HepG2 (cell line): ENCODE results near the gene PSKH1. TPM values are rescaled to one million over a fixed set of nuclear protein-coding genes. Genes with fewer than 3 reads are reported as not detected.

Experiments used
- ATF7-NPFF ChIP-seq: sonication (generic); formaldehyde crosslinking; IDR thresholded peaks from 2 replicates; pipeline ENCODE4 v1.8.1; 2023; ENCODE audit warnings: mild to moderate bottlenecking, low read depth, missing genetic modification reagents, moderate library complexity
- HIVEP1 ChIP-seq: sonication (generic); formaldehyde crosslinking; IDR thresholded peaks from 2 replicates; pipeline ENCODE4 v1.4.0; 2020; ENCODE audit warnings: mild to moderate bottlenecking, missing genetic modification reagents
- HNF4A ChIP-seq: sonication (generic); formaldehyde crosslinking; IDR thresholded peaks from 2 replicates; pipeline ENCODE4 v1.4.0; 2020; ENCODE audit warnings: missing genetic modification reagents
- JARID2 ChIP-seq: sonication (generic); formaldehyde crosslinking; IDR thresholded peaks from 2 replicates; pipeline ENCODE4 v1.8.1; 2023; ENCODE audit warnings: missing genetic modification reagents, inconsistent platforms; ENCODE audit not compliant: insufficient replicate concordance
- JUNB ChIP-seq: sonication (generic); formaldehyde crosslinking; IDR thresholded peaks from 2 replicates; pipeline ENCODE4 v1.8.0; 2022; ENCODE audit warnings: missing genetic modification reagents, mild to moderate bottlenecking, borderline replicate concordance
- MAF1 ChIP-seq: sonication (generic); formaldehyde crosslinking; IDR thresholded peaks from 2 replicates; pipeline ENCODE4 v1.5.0; 2020; ENCODE audit warnings: missing genetic modification reagents, borderline replicate concordance
- MYPOP ChIP-seq: sonication (generic); formaldehyde crosslinking; IDR thresholded peaks from 2 replicates; pipeline ENCODE4 v1.8.1; 2023; ENCODE audit warnings: mild to moderate bottlenecking, moderate library complexity, missing genetic modification reagents
- NCOR1 ChIP-seq: fragments of 200-600 bp; sonication (generic); IDR thresholded peaks from 2 replicates; pipeline ENCODE4 v1.7.0; 2017; ENCODE audit warnings: antibody characterized with exemption, low read length, borderline replicate concordance
- PITX1 ChIP-seq: sonication (generic); formaldehyde crosslinking; IDR thresholded peaks from 2 replicates; pipeline ENCODE4 v1.5.1; 2020; ENCODE audit warnings: mild to moderate bottlenecking, missing genetic modification reagents
- SMARCC2 ChIP-seq: fragments of 450-650 bp; IDR thresholded peaks from 2 replicates; pipeline ENCODE4 v1.6.1; 2017; ENCODE audit warnings: antibody characterized with exemption, mild to moderate bottlenecking
- TBX2 ChIP-seq: sonication (generic); formaldehyde crosslinking; IDR thresholded peaks from 2 replicates; pipeline ENCODE4 v1.5.0; 2020; ENCODE audit warnings: missing genetic modification reagents, mild to moderate bottlenecking, borderline replicate concordance
- TFE3 ChIP-seq: IDR thresholded peaks from 2 replicates; pipeline ENCODE4 v1.6.1; 2016
- ZFP36 ChIP-seq: fragments of 150-350 bp; IDR thresholded peaks from 2 replicates; pipeline ENCODE4 v1.6.1; 2018; ENCODE audit warnings: borderline replicate concordance, low read length, low read depth; ENCODE audit not compliant: partially characterized antibody
- ZNF18 ChIP-seq: sonication (generic); formaldehyde crosslinking; IDR thresholded peaks from 2 replicates; pipeline ENCODE4 v1.8.0; 2022; ENCODE audit warnings: mild to moderate bottlenecking, missing genetic modification reagents; ENCODE audit not compliant: insufficient replicate concordance
- ZNF207 ChIP-seq: fragments of 450-650 bp; IDR thresholded peaks from 2 replicates; pipeline ENCODE4 v1.6.1; 2016; ENCODE audit warnings: antibody characterized with exemption, borderline replicate concordance
- ZNF550 ChIP-seq: sonication (generic); formaldehyde crosslinking; IDR thresholded peaks from 2 replicates; pipeline ENCODE4 v1.4.0; 2020; ENCODE audit warnings: mild to moderate bottlenecking, missing genetic modification reagents, borderline replicate concordance
- ZNF567 ChIP-seq: sonication (generic); formaldehyde crosslinking; IDR thresholded peaks from 2 replicates; pipeline ENCODE4 v1.8.1; 2023; ENCODE audit warnings: mild to moderate bottlenecking, missing genetic modification reagents, borderline replicate concordance
- ZNF678 ChIP-seq: sonication (generic); formaldehyde crosslinking; IDR thresholded peaks from 2 replicates; pipeline ENCODE4 v1.4.0; 2020; ENCODE audit warnings: mild to moderate bottlenecking, missing genetic modification reagents
- ZNF747 ChIP-seq: sonication (generic); formaldehyde crosslinking; IDR thresholded peaks from 2 replicates; pipeline ENCODE4 v1.8.1; 2023; ENCODE audit warnings: missing genetic modification reagents, mild to moderate bottlenecking, borderline replicate concordance
- ZSCAN29 ChIP-seq: sonication (generic); formaldehyde crosslinking; conservative IDR thresholded peaks from 2 replicates; pipeline ENCODE4 v1.4.0; 2020; ENCODE audit warnings: mild to moderate bottlenecking, missing genetic modification reagents
- polyA plus RNA-seq, 8 experiments: library from polyadenylated mRNA; depleted of rRNA in 3 of 8; stranded (reverse) in 7 of 8; unstranded in 1 of 8; fragments of >200 nt; fragmentation: Illumina TruSeq in 4 of 8; extraction: Trizol in 4 of 8; gene quantifications; 2 replicates each; pipeline versions ENCODE4 v1.2.1 to v1.2.3, GENCODE V29; 2011 to 2016; ENCODE audit warnings: low read depth in 4 of 8, missing spikeins in 1 of 8, mixed read lengths in 1 of 8; ENCODE audit not compliant: insufficient read depth in 1 of 8
- total RNA-seq, 5 experiments: library from RNA; depleted of rRNA; stranded (reverse); fragments of >200 nt; fragmentation: Illumina TruSeq; extraction: Trizol; gene quantifications; 2 replicates each; pipeline ENCODE4 v1.2.3, GENCODE V29; 2016; ENCODE audit warnings: low read depth in 1 of 5
- TF ChIP-seq, protein P1 (sequence below): sonication (generic); formaldehyde crosslinking; IDR thresholded peaks from 2 replicates; pipeline ENCODE4 v1.4.0; 2020; ENCODE audit warnings: mild to moderate bottlenecking, missing genetic modification reagents
- TF ChIP-seq, protein P2 (sequence below): sonication (generic); formaldehyde crosslinking; IDR thresholded peaks from 2 replicates; pipeline ENCODE4 v1.5.0; 2020; ENCODE audit warnings: mild to moderate bottlenecking, missing genetic modification reagents, borderline replicate concordance

Gene PSKH1
- total and polyA plus RNA-seq, 2 of the 13 experiments (the other 11 are each of a cell fraction or from before 2014, with no cell fraction given) = 8.4 to 19.1 TPM

DNA sequence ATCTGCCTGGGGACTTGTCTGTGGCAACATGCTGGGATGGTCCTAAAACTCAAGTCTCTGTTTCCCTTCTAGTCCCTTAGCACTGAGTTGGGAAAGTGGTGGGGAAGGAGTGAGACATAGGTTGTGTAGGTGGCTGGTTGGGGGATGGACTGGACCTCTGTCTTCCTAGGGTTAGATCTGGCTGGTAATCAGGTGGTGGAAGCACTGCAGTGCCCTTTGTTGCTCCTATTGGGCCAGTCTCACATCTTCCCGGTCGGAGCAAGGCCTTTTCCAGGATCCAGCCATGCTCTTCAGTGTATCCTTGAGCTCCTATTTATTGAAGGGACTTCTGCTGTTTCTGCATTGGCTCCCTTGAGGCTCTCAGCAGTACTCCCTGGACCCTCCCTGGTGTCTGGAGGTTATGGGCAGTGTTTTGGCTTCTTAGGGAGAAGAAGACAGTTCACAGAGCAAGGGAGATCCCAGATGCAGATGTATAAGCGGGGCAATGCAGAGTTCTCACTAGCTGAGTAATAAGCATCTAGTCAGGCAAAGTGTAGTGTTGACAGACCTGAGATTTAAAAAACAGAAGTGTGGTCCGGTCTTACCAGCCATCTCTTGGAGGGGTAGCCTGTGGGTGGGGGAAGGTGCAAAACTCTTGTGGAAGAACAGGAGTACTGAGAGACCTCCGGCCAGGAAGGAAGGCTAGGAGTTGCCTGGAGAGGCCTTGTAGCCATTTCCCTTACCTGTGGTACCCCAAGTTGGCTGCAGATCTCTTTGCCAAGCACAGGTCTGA, 47.6 kb upstream of the PSKH1 start (continued):
- TF ChIP-seq HNF4A (no peak), TBX2 (CRISPR knock-in tag) (no peak), ZNF550 (CRISPR knock-in tag) (0 out of 2 replicates have a peak, but pooled peaks have one; percentile 47), MYPOP (CRISPR knock-in tag) (0 out of 2 replicates have a peak, but pooled peaks have one; percentile 34), ZNF207 (no peak), PITX1 (peak; percentile 3; the same call in 1 of the 2 replicates), ATF7-NPFF (CRISPR knock-in tag) (no peak), ZSCAN29 (CRISPR knock-in tag) (no peak; the same call in 1 of the 2 replicates), TFE3 (CRISPR knock-in tag) (no peak), JARID2 (CRISPR knock-in tag) (no peak), ZNF747 (CRISPR knock-in tag) (no peak), ZNF678 (CRISPR knock-in tag) (0 out of 2 replicates have a peak, but pooled peaks have one; percentile 47), NCOR1 (no peak), JUNB (CRISPR knock-in tag) (no peak), ZFP36 (no peak), SMARCC2 (no peak), ZNF567 (CRISPR knock-in tag) (0 out of 2 replicates have a peak, but pooled peaks have one; percentile 51), MAF1 (no peak), HIVEP1 (CRISPR knock-in tag) (peak; percentile 67; the same call in 1 of the 2 replicates), ZNF18 (CRISPR knock-in tag) (peak; percentile 11)
- TF ChIP-seq, protein P1, sequence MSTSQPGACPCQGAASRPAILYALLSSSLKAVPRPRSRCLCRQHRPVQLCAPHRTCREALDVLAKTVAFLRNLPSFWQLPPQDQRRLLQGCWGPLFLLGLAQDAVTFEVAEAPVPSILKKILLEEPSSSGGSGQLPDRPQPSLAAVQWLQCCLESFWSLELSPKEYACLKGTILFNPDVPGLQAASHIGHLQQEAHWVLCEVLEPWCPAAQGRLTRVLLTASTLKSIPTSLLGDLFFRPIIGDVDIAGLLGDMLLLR (CRISPR knock-in tag) = no peak
- TF ChIP-seq, protein P2, sequence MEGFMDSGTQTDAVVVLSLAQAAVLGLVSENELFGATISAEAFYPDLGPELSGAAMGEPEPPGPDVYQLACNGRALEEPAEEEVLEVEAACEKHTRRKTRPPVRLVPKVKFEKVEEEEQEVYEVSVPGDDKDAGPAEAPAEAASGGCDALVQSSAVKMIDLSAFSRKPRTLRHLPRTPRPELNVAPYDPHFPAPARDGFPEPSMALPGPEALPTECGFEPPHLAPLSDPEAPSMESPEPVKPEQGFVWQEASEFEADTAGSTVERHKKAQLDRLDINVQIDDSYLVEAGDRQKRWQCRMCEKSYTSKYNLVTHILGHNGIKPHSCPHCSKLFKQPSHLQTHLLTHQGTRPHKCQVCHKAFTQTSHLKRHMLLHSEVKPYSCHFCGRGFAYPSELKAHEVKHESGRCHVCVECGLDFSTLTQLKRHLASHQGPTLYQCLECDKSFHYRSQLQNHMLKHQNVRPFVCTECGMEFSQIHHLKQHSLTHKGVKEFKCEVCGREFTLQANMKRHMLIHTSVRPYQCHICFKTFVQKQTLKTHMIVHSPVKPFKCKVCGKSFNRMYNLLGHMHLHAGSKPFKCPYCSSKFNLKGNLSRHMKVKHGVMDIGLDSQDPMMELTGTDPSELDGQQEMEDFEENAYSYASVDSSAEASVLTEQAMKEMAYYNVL (CRISPR knock-in tag) = no peak
